KBM-7 (cell line): ENCODE measurements around the gene UNCX.
"Not testable (repeated sequence)": the region's sequence is repeated elsewhere in the genome, so short reads cannot be mapped to it uniquely, and the experiment has no call there.

Experiments
- DNase-seq: peaks from one replicate; pipeline ENCODE4 v3.0.0-alpha.2; 2015
- in situ Hi-C: fragments of 300-500 bp; cut with MboI; formaldehyde crosslinking; loops from 2 replicates; pipeline ENCODE4 v1.14.3; 2020; ENCODE audit warnings: low sequenced_read_pairs, low pct_unique_long_range_greater_than_20kb, mixed read lengths

Gene UNCX

DNA sequence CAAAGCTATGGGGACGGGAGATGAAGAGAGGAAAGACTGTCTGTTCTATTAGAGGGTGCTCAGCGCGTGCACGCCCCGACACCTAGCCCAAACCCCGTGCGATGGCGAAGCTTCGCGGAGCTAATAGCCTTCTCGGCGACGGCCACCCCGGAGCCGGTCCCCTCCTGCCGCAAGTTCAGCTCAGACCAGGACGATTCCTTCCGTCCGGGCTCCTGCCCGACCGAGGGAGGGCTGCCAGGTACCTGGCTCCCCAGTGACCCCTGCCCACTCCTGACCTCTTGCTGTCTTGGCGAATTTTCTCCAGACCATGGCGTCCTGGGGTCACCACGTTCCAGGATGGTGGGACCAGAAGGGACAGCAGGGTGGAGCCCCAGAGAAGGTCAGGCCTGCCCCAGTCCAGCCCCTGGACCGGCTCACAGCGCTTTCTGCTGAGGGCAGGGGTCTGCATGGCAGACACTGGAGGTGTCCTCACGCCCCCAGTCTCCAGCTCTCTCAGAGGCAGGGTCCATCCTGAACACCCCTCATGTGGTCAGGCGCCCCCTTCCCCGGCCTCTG is 36.7 kb downstream of the UNCX start:
- DNase-seq: no peak
- in situ Hi-C loops: no loop called here

DNA sequence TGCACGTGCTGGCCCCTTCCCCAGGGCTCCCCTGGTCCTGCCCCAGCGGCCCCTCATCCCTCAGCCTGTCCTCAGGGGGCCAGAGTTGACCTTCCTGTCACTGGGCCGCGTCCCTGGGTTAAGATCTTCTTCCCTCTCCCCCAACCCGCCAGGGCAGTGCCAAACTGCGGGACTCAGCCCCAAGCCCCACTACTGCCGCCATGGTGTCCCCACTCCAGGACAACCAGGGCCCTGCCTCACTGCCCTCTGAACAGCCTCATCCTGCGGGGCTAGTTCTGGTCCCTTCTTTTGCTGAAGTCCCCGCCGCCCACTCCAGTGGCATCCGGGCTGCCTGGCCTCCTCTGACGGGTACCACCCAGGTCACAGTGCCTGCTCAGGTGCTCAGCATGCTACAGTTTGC is 37.5 kb downstream of the UNCX start:
- no peak for DNase-seq
- in situ Hi-C loops: no loop called here

DNA sequence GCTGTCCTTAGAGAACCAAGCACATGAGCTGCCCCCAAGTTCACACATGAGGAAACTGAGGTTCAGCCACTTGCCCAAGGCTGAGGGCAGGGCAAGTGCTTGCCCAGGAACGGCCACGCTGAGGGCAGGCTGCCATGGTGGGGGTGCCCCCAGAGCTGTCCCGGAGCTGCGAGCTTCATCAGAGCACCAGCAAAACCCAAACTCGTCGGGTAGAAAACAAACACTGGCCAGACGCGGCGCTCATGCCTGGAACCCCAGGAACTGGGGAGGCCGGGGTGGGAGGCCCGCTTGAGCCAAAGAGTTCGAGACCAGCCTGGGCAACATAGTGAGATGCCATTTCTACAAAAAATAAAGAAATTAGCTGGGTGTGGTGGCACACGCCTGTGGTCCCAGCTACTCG is 38.4 kb downstream of the UNCX start:
- in situ Hi-C loops: no loop called here
- no peak for DNase-seq

DNA sequence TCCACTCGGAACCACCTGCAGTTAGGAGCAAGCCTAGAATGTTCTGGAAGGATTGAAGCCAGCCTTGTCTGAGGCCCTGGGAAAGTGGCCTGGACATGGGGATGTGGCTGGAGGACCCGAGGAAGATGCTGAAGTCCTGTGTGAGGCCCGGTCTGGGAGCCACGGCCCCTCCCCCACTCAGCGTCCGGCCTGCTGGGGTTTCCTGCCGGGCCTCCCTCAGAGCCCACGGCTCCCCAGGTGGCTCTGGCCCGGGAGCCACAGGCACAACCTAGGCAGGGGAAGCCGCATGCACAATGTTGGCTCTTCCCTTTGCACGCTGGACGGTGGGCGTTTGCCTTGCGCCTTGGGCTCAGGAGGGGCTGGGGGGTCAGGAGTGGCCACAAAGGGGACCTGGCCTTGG is 39.0 kb downstream of the UNCX start:
- in situ Hi-C loops: no loop called here
- DNase-seq: no peak

DNA sequence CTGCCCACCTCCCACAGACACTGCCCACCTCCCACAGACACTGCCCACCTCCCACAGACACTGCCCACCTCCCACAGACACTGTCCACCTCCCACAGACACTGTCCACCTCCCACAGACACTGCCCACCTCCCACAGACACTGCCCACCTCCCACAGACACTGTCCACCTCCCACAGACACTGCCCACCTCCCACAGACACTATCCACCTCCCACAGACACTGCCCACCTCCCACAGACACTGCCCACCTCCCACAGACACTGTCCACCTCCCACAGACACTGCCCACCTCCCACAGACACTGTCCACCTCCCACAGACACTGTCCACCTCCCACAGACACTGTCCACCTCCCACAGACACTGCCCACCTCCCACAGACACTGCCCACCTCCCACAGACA is 39.5 kb downstream of the UNCX start:
- in situ Hi-C loops, DNase-seq: not testable (repeated sequence)

DNA sequence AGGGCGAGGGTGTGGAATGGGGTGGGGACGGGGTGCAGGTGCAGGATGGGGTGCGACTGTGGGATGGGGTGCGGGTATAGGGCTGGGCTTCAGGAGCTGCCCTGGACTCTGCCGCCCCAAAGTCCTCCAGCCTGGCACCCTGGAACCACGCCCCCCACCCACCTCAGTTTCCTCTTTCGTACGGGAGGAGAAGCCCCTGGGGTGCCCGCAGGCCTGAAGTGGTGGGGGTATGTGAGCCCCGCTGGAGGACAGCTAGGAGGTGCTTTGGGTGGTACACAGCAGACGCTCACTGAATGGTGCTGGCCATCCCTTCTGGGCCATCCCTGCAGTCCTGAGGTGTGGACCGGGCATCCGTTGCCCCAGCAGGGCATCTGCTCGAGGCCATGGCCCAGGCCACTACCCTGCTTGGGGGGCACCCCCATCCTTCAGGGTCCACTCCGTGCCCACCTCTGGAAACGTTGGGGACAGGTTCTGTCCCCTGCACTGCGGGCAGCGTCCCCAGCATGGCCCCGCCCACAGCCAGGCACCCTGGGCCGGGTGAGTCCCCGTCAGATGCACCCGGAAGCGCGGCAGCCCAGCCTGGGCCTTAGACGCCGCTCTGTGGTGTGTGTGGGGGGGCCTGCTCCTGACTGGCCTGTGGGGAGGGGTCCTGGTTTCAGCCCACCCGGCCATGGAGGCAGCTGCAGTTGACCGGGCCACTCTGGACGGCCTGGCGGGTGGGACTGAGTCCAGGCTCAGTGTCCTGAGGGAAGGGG is 41.6 kb downstream of the UNCX start:
- DNase-seq: no peak
- in situ Hi-C loops: no loop called here

DNA sequence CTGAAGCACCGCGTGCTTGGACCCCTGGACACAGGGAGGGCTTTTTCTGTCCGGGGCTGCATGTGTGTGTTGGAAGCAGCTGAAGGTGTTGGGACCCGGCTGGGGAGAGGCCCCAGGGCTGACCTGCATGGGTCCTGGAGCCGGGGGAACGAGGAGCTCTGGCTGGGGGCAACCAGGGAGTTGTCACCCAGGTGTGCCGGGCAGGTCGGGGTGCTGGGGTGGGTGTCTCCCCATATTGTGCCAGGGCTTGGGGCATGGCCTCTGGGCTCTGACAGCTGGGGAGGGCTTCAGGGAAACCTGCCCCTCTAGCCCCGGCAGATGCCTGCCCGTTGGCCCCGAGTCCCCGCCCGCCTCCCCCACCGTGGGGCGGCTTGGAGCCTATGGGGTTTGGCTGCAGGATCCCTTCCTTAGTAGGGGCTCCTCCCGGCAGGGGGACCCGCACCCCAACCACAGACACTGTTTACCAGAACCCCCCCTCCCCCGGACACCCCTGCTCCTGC is 42.3 kb downstream of the UNCX start:
- no peak for DNase-seq
- in situ Hi-C loops: no loop called here

DNA sequence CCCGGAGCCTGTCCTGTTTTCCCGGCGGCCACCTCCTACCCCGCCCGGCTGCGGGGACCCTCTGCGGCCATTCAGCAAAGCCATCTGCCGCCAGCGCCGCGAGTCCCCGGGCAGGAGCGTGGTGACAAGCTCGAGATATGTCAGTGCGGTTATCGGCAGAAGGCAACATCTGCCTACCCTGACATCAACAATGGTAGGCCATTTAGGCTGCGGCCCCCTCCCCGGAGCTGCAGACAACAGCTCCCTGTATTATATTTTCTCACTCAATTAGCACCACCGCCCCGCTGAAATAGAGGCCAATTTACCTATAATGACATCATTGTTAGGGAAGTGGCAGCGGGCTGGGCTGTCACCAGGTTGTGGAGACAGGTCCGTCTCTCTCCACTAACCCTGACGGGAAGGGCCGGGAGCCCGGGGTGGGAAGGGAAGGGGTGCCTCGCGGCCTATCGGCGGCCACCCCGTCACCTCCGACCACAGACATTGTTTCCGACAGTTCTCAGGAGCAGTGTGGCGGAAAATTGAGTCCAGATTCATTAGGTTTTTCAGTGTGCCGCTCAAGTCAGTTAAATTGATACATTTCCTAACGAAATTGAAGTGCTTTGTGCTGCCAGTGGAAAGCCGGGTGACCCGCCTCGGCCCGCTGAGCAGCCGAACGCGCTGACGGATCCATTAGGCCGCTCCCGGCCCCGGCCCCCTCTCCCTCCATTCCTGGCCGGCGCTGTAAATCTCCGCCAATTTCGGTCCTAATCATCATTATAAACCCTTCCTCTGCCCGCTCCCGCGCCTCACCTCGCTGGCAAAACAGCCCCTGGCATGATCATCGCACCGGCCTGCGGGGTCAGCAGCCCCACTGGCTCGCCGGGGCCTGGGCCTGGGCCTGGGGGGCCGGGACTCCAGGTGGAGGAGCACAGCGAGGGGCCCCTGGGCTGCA is 43.0 kb downstream of the UNCX start:
- in situ Hi-C loops: no loop called here
- DNase-seq: no peak

DNA sequence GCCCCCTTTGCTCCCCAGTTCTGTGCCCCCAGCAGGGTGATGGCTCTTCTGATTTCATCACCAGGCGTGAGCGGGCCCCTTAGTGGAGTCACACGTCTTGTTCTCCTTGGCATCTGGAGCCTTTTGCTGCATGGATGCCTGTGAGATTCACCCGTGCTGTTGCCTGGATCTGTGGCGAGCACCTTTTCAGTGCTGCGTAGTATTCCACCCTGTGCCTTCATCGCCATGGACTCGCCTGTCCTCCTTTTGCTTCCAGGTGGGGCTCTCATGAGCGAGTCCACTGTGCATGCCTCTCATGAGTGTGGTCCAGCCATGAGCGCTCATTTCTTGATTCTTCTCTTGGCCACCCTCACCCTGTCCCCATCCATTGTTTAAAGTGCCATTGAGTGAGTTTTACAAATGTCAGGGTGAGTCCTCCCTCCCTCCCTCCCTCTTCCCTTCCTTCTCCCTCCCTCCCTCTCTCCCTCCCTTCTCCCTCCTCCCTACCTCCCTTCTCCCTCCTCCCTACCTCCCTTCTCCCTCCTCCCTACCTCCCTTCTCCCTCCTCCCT is 44.0 kb downstream of the UNCX start:
- no peak for DNase-seq
- in situ Hi-C loops: no loop called here

DNA sequence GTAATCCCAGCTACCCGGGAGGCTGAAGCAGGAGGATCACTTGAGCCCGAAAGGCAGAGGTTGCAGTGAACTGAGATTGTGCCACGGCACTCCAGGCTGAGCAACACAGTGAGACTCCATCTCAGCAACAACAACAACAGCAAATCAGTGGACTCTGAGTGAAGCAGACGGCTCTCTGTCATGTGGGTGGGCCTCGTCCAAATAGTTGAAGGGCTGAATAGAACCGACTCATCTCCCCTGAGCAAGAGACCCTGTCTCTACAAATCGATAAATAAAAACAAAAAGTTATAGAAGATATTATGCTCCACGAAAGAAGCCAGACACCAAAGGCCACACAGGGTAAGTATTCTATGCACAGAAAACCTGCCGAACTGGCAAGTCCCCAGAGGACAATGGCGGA is 45.9 kb downstream of the UNCX start:
- in situ Hi-C loops: no loop called here
- DNase-seq: no peak

DNA sequence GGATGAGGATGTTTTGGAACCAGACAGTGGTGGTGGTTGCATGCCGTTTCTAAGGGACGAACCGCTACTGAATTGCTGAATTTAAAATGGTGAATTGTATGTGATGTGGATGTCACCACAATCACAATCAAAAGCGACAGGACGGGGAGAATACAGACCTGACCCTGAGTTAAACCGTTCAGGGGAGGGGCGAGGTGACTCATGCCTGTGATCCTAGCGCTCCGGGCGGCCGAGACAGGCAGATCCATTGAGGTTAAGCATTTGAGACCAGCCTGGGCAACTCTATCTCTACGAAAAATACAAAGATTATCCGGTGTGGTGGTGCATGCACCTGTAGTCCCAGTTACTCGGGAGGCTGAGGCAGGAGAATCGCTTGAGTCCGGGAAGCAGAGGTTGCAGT is 46.4 kb downstream of the UNCX start:
- no peak for DNase-seq
- in situ Hi-C loops: no loop called here

DNA sequence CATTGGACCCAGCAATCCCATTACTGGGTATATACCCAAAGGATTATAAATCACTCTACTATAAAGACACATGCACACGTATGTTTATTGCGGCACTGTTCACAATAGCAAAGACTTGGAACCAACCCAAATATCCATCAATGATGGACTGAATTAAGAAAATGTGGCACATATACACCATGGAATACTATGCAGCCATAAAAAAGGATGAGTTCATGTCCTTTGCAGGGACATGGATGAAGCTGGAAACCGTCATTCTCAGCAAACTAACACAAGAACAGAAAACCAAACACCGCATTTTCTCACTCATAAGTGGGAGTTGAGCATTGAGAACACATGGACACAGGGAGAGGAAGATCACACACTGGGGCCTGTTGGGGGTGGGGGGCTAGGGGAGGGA is 47.2 kb downstream of the UNCX start:
- DNase-seq, in situ Hi-C loops: not testable (repeated sequence)

DNA sequence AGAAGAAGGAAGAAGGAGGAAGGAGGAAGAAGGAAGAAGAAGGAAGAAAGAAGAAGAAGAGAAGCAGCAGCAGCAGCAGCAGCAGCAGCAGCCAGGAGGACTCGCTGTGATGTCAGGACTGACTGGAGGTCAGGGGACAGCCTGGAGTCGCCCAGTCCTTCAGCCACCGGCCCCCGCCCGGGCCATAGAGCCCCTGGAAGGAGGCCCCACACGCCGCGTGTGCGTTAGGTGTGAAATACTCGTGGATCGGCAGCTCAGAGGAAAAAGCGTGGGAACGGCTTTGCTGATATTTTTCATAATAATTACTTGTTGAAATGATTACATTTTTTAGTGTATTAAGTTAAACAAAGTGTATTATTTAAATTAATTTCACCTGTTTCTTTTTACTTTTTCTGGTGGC is 48.4 kb downstream of the UNCX start:
- no peak for DNase-seq
- in situ Hi-C loops: no loop called here

DNA sequence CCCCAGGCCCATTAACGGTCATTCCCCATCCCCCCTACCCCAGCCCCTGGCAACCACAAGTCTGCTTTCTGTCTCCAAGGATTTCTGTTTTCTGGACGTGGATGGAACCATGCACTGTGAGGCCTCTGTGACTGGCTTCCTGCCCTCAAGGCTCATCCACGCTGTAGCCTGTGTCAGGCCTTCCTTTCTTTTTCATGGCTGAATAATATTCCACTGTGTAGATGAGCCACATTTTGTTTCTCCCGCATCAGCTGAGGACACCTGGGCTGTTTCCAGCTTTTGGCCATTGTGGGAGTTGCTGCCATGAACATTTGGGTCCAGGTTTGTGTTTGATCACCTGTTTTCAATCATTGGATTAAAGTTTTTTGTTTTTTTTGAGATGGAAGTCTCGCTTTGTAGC is 50.0 kb downstream of the UNCX start:
- in situ Hi-C loops: no loop called here
- DNase-seq: no peak

DNA sequence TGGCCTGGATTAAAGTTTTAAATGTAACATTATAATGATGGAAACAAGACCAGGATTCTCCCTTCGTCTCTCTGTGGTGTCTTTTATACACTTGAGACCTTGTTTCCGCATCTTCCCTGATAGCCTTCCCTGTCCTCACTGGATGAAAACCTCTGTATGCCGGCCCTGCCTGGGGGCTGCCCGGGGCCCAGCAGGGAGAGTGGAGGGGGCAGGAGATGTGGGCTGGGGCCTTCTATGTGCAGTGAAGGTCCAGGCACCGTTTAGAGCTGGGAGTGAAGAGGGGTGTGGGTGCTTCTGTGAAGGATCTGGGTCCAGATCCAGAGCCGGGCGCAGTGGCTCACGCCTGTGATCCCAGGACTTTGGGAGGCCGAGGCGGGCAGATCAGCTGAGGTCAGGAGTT is 50.7 kb downstream of the UNCX start:
- in situ Hi-C loops: no loop called here
- no peak for DNase-seq

DNA sequence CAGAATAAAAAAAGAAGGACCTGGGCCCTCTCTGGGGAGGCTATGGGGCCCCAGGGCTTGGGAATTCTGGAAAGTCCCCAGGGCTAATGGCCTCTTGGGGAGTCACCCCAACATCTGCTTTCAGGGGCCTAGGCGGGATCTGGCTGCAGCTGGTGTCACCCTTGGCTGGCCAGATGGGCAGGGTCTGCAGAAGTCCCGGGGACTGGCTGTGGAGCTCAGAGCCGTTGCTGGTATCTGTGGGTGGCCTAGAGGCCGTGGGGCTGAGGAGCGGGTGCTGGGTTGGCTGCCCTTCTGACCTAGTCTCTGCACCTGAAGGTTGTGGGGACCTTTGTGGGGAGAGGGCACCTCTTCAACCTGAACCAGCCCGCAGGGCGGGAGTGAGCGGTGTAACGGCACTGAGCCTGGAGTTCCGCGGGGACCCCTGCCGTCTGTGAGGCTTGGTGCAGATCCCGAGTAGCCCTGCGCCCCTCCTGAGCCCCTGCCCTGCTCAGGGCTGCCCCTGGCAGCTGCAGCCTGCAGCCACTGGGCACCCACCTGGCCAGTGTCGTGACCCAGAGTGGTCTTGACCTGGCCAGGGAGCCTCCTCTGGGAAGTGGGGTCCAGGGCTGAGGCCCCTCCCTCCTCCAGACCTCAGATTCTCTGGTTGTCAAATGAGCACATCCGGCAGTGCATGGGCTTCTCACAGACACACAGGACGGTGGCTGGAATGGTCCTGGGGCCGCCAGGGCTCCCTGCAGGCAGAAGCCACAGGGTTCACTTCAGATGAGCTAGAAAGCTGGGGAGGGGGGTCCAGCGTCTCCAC is 51.5 kb downstream of the UNCX start:
- in situ Hi-C loops: no loop called here
- DNase-seq: no peak

DNA sequence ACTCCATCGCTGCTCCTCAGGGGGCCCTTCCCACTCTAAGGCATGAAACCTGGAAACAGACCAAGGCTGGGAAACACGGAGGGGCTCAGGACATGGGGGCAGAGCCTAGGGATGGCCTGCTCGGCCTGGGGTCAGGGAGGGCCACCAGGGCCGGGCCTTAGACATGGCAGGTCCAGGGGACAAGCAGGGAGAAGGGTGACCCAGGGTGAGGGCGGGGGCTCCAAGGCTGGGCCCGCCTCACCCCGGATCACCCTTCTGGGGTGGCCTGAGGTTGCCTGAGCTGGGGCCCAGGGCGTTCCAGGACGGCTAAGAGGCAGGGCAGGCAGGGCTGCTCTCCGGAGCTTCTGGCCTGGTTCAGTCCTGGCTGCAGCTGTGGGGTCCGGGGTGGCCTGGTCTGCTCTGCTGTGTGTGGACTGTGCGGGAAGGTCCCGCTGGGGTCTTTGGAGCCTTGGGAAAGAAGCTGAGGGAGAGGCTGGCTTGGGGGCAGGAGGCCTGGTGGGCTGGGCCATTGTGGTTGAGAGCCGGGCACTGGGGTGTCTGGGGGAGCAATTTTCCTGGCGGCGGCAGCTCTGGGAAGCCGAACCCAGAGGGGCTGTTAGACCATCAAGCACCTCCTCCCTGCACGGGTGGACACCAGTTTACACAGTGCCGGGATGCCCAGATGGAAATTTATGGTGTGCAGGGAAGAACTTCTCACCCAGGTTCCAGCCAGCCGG is 52.2 kb downstream of the UNCX start:
- no peak for DNase-seq
- in situ Hi-C loops: no loop called here

DNA sequence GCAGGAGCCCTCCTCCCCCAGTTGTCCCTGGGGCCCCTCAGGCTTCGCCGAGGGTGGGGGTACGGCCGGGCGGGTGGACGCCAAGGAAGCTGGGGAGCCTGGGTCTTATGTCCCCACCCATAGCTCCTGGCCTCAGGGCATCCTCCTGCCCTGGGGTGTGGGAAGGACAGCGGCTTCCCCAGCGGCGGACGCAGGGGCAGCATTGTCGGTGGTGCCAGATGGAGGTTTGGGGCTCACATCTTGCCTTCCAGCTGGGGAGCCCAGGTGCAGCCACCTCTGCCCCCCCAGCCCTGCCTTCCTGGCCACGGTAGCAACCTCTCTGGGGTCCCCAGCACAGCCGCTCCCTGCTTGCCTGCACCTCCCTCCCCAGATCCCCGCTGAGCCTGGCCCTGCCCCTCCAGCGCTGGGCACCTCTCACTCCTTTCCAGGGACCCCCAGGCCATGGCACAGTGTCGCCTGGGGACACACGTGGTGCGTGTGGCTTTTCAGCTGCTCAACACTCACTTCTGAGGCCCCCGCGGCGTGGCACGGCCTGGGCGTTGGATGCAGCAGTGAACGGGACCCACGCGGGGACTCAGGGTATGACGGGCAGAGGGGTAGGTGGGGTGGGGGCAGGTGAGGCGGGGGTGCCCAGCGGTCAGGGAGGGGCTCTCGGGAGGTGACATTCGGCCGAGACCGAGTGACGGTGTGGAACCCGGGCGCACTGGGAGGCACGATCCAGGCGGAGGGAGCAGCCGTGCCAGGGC is 53.1 kb downstream of the UNCX start:
- in situ Hi-C loops: no loop called here
- DNase-seq: no peak
